GM21367 (cell line): ENCODE measurements around the gene ZHX3.

Experiments used
- ATAC-seq: cut with Tn5 transposase; IDR thresholded peaks from one replicate; pipeline ENCODE4 v1.9.1; 2021; ENCODE audit not compliant: unreplicated experiment

Gene ZHX3

DNA sequence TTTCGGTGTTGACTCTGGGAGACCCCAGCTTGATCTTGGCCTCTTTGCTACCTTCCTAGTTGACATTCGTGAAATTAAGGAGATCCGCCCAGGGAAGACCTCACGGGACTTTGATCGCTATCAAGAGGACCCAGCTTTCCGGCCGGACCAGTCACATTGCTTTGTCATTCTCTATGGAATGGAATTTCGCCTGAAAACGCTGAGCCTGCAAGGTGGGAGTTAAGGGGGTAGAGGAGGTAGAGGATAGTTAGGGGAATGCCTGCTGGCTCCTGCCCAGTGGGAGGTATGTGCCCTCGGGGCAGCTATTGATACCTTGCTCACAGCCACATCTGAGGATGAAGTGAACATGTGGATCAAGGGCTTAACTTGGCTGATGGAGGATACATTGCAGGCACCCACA is 158.0 kb downstream of the ZHX3 start:
- ATAC-seq, result no peak

GRCh38 chr20:41158082-41158625 is 159.4 kb downstream of the ZHX3 start:
- no peak for ATAC-seq

DNA sequence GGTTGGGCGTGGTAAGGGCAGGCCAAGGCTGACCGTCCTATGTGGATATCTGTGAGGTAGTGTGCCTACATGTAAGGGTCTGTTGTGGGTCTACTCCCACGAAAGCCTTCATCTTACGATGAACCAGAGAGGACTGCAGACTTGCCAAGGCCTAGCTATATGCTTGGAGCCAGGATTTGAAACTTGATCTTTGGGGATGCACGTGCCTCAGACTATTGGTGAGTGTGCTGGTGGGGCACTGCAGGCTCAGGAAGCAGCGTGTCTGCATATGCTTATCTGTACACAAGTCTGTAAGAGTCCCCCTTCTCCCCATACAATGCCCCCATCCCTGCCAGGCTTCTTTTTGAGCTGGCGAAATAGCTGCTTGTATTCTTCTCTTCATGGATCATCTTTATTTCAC is 162.3 kb downstream of the ZHX3 start:
- no peak for ATAC-seq

DNA sequence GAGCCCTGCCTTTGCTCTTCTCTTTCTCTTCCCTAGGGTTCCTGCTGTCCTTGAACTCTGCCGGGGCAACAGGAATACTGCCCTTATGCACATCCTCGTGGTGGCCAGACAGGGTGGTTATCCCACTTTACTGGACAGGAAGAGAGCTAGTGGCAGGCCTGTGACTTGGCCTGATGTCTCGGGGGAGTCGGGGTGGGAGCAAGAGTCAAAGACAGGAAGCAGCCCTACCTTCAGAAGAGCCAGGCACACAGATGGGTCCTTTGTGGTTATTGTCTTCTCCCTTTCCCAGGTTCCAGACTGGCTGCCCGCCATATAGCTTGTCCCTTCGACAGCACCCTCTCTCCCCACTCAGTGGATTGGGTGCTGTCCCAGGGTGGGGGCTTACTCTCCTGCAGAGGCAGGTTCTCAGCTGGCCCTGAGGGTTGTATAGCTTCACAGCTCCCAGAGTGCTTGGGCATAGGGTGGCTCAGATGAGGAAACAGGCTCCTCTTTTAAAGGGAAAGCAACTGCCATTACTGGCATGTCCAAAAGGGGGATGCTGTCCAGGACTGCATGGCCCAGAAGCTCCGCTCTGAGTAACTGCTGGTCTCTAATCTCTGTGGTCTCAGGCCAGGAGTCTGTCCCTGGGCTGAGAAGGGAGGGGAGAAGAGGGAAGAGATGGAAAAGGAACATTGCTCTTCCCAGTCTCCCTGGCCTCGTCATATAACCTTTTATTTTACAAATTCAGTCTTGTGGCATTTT is 162.9 kb downstream of the ZHX3 start:
- no peak for ATAC-seq

DNA sequence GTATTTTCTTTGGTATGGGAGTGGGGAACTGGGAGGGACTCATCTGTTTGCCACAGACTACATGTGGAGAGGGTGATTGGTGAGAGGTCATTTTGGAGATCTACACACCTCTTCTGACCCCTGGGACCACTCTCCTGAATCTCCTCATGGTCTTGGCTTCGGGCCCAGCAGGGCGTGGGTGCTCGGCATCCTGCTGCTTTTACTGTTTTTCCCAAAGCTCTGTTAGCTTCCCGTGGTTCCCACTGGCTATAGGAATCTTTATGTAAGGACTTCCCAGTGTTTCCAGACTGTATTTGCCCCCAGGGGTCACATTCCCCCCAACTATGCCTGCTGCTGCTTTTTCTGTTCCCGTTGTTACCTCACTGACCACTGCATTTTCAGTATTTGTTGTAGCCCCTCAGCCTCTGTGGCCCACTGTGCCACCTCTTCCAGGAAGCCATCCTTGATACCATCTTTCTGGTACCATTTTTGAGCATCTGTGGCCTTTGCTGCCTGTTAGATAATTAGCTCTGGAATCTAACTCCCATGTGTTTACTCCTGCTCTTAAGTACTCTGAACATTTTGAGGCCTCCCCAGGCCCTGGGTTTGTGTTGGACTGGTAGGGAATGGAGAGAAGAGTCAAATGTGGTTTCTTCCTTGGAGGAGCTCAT is 165.3 kb downstream of the ZHX3 start:
- no peak for ATAC-seq

GRCh38 chr20:41151134-41151869 is 166.2 kb downstream of the ZHX3 start:
- ATAC-seq, result no peak

- no peak for ATAC-seq
These were observed 166.9 kb downstream of the ZHX3 start for GRCh38 chr20:41150664-41151063.

- no peak for ATAC-seq
These were observed 168.6 kb downstream of the ZHX3 start for GRCh38 chr20:41148942-41149341.

DNA sequence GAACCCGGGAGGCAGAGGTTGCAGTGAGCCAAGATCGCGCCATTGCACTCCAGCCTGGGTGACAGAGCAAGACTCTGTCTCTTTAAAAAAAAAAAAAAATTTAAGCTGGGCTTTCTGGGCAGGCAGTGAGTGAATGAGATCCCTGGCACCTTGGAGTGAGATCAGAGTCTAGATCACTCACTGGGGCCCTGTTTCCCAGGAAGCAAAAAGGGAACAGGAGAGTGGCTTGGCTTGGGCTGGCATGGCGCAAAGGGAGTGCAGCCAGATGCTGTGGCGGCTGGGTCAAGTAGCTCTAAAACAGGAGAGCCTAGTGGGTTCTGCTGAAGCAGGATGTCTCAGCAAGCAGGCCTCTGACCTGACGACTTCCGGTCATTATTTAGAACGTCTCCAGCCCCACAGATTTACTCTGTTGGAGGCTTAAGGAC is 169.8 kb downstream of the ZHX3 start:
- ATAC-seq, result no peak

DNA sequence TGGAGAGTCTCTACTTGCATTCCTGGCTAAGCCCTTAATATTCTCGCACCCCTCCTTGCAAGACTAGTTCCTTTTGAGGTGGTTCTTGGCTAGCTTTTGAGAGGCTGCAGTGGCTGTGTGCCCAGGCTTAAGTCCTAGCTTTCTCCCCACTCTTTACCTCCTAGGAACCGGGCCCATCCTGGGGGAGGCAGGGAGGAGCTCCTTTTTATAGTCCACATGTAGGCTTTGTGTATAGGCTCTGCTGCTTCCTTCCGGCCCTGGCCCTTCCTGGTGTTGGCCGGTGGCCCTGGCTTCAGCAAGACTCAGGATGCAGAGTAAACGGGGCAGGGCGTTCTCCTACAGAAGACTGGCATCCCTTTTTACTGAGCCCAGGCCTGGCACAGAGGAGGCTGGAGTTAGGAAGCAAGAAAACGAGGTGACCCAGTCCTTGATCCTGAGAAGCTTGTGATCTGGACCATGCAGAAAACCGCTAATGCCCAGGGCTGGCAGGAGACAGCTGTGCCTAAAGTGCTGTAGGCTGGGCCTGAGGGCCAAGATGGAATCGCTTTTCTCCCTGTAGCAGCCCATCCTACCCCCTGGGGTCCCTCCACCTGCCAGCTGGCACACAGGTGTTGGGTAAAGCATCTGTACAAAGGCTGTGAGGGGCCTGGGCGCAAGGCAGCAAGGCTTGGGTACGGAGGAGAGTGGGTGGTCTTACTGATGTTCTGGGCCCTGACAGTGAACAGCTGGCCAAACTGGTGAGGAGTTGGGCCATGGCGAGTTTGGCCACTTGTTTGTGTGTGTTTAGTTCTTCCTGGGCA is 171.5 kb downstream of the ZHX3 start:
- ATAC-seq, result no peak

DNA sequence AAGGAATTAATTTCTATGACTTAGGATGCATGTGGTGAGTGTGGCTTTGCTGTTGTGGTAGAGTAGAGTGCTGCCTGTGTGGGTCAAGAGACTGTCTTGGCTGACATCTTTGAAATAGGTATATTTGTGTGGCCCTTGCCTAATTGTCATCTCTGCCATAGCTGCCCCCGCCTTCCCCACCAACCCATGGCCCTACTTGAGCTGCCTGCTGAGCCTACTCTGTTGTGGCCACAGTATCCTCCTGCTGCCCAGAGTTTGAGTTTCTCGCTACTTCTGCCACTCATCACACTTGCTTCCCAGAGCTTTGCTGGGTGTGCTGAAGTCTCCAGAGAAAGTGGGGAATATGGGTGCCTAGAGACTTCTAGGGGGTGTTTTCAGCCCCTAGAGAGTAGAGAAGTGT is 172.2 kb downstream of the ZHX3 start:
- no peak for ATAC-seq

DNA sequence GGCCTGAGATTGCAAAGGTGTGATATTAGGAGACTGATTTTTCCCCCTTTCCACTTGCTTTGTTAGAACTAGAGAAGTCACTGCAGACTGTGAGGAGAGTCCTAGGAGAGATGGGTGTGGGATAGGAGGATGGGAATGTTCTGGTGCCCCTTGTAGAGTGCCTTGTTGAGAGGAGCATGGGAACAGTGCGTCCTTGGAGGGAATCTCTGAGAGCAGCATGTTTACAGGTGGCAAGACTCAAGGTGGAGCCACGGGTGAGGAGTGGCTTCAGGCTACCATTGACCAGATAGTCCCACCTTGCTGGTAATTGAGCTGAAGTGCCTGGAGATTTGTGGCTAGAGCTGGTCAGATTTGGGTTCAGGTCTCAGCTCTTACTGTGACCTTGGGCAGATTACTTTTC is 174.2 kb downstream of the ZHX3 start:
- no peak for ATAC-seq

- ATAC-seq, result no peak
These were observed 174.6 kb downstream of the ZHX3 start for GRCh38 chr20:41142919-41143318.

DNA sequence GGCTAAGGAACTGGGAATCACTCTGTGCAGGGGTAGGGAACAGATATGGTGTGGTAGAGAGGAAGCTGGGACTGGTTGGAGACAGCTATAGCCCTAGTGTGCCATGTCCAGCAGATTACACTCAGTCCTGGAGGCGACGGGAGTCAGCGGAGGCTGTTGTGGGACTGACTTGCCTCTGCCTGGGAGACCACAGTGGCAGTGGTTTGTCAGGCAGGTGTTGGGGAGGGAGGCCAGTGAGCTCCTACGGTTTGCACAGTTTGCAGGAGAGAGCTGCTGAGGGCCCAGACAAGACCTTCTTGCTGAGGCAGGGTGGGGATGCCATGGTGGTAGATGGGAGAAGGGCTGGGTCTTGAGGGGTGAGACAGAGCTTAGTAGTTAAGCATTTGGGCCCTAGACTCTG is 175.3 kb downstream of the ZHX3 start:
- ATAC-seq, result no peak

DNA sequence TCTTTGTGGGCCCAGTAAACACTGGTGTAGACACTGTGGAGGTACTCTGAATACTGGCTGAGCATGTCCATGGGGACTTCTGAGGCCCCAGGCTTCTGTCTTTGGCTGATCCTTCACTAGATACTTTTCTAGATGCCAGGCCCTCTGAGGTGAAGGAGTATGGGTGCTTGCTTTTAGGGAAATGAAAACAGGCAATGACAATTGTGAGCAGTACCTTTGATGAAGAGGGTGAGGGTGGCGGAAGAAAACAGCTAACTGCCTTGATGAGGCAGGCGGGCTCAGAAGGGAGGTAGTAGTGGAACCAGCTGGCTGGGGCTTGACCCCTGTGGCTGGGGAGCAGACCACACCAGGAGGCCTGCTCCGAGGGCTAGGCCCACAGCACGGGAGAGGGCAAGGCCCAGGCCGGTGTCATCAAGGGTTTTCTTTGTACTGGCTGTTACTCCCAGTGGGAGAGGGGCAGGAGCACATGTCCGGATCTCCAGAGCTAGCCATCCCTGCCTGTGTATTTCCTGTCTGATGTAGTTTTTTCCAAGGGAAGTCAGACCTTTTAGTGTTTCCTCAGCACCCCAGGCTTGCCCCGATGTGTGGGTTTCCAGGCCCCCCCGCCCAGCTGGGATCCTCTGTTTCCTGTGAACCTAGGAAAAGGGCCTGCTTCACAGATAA is 176.2 kb downstream of the ZHX3 start:
- ATAC-seq, result no peak

GRCh38 chr20:41140226-41141133 is 177.1 kb downstream of the ZHX3 start:
- no peak for ATAC-seq

GRCh38 chr20:41139227-41140093 is 178.1 kb downstream of the ZHX3 start:
- ATAC-seq, result no peak

DNA sequence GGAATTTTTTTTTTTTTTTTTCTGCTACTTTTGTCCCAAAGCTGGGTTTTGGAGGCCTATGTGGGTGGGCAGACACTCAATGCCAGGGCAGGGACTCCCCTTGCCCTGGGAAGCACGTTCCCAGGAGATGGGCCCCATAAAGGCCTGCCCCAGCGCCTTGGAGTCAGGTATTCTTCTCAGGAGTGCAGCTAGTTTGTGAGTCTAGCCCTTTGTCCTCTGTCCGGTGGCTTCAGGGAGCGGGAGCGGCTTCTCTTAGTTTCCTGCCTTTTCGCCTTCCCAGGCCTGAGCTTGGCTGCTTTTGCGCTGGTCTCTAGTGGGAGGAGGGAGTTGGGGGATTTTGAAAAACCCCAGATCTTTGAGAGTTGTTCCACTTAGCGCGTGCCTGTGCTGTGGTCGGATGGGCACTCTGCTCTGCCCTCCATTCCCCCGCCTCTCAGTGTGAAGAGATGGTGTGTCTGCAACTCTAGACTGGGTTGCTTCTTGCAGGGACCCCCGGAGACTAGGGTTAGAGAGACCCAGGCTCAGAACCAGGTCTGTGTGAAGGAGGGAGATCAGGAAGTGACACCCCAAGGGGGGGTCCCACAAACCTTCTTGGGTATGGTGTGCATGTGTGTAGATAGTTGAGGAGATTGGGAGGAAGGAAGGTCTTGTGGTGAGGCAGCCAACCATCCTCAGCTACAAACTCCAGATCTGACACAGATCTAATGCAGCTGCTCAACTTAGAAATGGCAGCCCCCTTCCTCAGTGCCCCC is 178.9 kb downstream of the ZHX3 start:
- no peak for ATAC-seq
